SU-DHL-6 (cell line): ENCODE data around the gene OR51Q1.

ENCODE experiments used
- H2AFZ ChIP-seq: fragments of 200-600 bp; sonication (generic); 2 replicates; pipeline ENCODE4 v1.6.1; 2014; ENCODE audit warnings: low read depth, mild to moderate bottlenecking, moderate library complexity, mixed read lengths, antibody characterized with exemption, low read length; ENCODE audit not compliant: severe bottlenecking
- H3F3A ChIP-seq: fragments of 200-600 bp; shearing (Covaris generic); 2 replicates; pipeline ENCODE4 v1.6.0; 2016; ENCODE audit warnings: antibody characterized with exemption, mild to moderate bottlenecking; ENCODE audit not compliant: insufficient read depth
- H3K27ac ChIP-seq: fragments of 200-600 bp; sonication (generic); 2 replicates; pipeline ENCODE4 v1.5.1; 2016; ENCODE audit warnings: low read depth, mild to moderate bottlenecking, low read length, moderate library complexity, mixed read lengths
- H3K27me3 ChIP-seq: fragments of 200-600 bp; sonication (generic), shearing (Covaris generic); 2 replicates; pipeline ENCODE4 v1.6.0; 2014; ENCODE audit warnings: mild to moderate bottlenecking, low read length
- H3K36me3 ChIP-seq: fragments of 200-600 bp; sonication (generic); 2 replicates; pipeline ENCODE4 v1.6.1; 2014; ENCODE audit warnings: mild to moderate bottlenecking, low read length, mixed read lengths
- H3K4me2 ChIP-seq: fragments of 300-600, 200-600 bp; shearing (Covaris generic), sonication (generic); 2 replicates; pipeline ENCODE4 v1.6.0; 2014; ENCODE audit warnings: low read length, low read depth, mild to moderate bottlenecking; ENCODE audit not compliant: poor library complexity, severe bottlenecking
- H3K4me3 ChIP-seq: fragments of 200-600 bp; sonication (generic); 2 replicates; pipeline ENCODE4 v1.5.1; 2014; ENCODE audit warnings: antibody characterized with exemption, low read length, mild to moderate bottlenecking, mixed read lengths; ENCODE audit not compliant: insufficient read depth, poor library complexity, severe bottlenecking
- H3K79me2 ChIP-seq: fragments of 200-600 bp; sonication (generic); 2 replicates; pipeline ENCODE4 v1.6.1; 2014; ENCODE audit warnings: mild to moderate bottlenecking, low read length, moderate library complexity; ENCODE audit not compliant: insufficient read depth
- H3K9ac ChIP-seq: fragments of 200-600 bp; sonication (generic); 2 replicates; pipeline ENCODE4 v1.7.0; 2014; ENCODE audit warnings: mild to moderate bottlenecking, low read length
- H3K9me2 ChIP-seq: fragments of 200-600 bp; sonication (generic); replicated peaks from 2 replicates; pipeline ENCODE4 v1.6.1; 2014; ENCODE audit warnings: low read length; ENCODE audit not compliant: insufficient read depth
- H3K9me3 ChIP-seq: fragments of 200-600 bp; sonication (generic); 2 replicates; pipeline ENCODE4 v1.6.1; 2014; ENCODE audit warnings: low read length, mixed read lengths; ENCODE audit not compliant: insufficient read depth
- H4K20me1 ChIP-seq: fragments of 200-600 bp; sonication (generic); 2 replicates; pipeline ENCODE4 v1.6.1; 2014; ENCODE audit warnings: low read depth, mild to moderate bottlenecking, antibody characterized with exemption, low read length, moderate library complexity, mixed read lengths
- CTCF ChIP-seq: fragments of 200-600 bp; sonication (generic); IDR thresholded peaks from one replicate; pipeline ENCODE4 v1.5.1; 2017; ENCODE audit warnings: antibody characterized with exemption, mild to moderate bottlenecking, low read length, moderate library complexity; ENCODE audit not compliant: insufficient read depth, poor library complexity, severe bottlenecking
- EZH2phosphoT487 ChIP-seq: fragments of 200-600 bp; sonication (generic), shearing (Covaris generic); conservative IDR thresholded peaks from 2 replicates; pipeline ENCODE4 v1.6.1; 2018; ENCODE audit warnings: mild to moderate bottlenecking, antibody characterized with exemption, low read length, moderate library complexity, mixed read lengths

Gene OR51Q1

GRCh38 chr11:5449432-5449831 lies 27.5 kb downstream of the OR51Q1 start:
- Histone ChIP-seq H3K4me2 (no peak overlapping the region), H3K27ac (no peak overlapping the region), H2AFZ (no peak overlapping the region), H3K9me3 (no peaks in the 10 kb centered on the region), H3K9ac (no peak overlapping the region), H3K79me2 (no peaks in the 10 kb centered on the region), H3K4me3 (no peak overlapping the region), H3K27me3 (no peaks in the 10 kb centered on the region), H4K20me1 (no peaks in the 10 kb centered on the region), H3F3A (no peaks in the 10 kb centered on the region), H3K36me3 (no peaks in the 10 kb centered on the region), H3K9me2 (no peaks in the 10 kb centered on the region)
- TF ChIP-seq EZH2phosphoT487 (no peak), CTCF (no peak)

- no peaks in the 10 kb centered on the region for H4K20me1 ChIP-seq
- H3K9me3 ChIP-seq, result no peaks in the 10 kb centered on the region
- no peaks in the 10 kb centered on the region for H3K36me3 ChIP-seq
- no peak overlapping the region for H2AFZ ChIP-seq
- H3K79me2 ChIP-seq, result no peaks in the 10 kb centered on the region
- no peaks in the 10 kb centered on the region for H3F3A ChIP-seq
- no peak overlapping the region for H3K4me2 ChIP-seq
- H3K27ac ChIP-seq, result no peak overlapping the region
- no peak overlapping the region for H3K9ac ChIP-seq
- no peak overlapping the region for H3K4me3 ChIP-seq
- TF ChIP-seq CTCF (no peak), EZH2phosphoT487 (no peak)
- no peaks in the 10 kb centered on the region for H3K27me3 ChIP-seq
- no peaks in the 10 kb centered on the region for H3K9me2 ChIP-seq
These were observed 39.2 kb downstream of the OR51Q1 start for GRCh38 chr11:5460983-5461621.

- H4K20me1 ChIP-seq, result no peaks in the 10 kb centered on the region
- no peaks in the 10 kb centered on the region for H3K9me3 ChIP-seq
- H3K27ac ChIP-seq, result no peak overlapping the region
- no peaks in the 10 kb centered on the region for H3K27me3 ChIP-seq
- H3K36me3 ChIP-seq, result no peaks in the 10 kb centered on the region
- no peak overlapping the region for H2AFZ ChIP-seq
- H3K9me2 ChIP-seq, result no peaks in the 10 kb centered on the region
- TF ChIP-seq EZH2phosphoT487, result no peak
- TF ChIP-seq CTCF, result no peak
- no peaks in the 10 kb centered on the region for H3F3A ChIP-seq
- H3K4me3 ChIP-seq, result no peak overlapping the region
- H3K79me2 ChIP-seq, result no peaks in the 10 kb centered on the region
- no peak overlapping the region for H3K9ac ChIP-seq
- no peak overlapping the region for H3K4me2 ChIP-seq
These were observed 45.6 kb downstream of the OR51Q1 start for GRCh38 chr11:5467527-5467926.
